CD14-positive monocyte (primary cell): ENCODE measurements around the gene KCNG1. TPM values are rescaled to one million over a fixed set of nuclear protein-coding genes. Genes with fewer than 3 reads are reported as not detected.

Experiments
- DNase-seq, 3 donors: peaks; one replicate each; pipeline ENCODE4 v3.0.0-alpha.2; 2011 to 2022
- H2AFZ ChIP-seq: 2 replicates; pipeline ENCODE4 v1.6.0; 2012; ENCODE audit warnings: mild to moderate bottlenecking, low read depth, low read length, inconsistent platforms; ENCODE audit not compliant: insufficient read depth, poor library complexity, severe bottlenecking
- H3K27ac ChIP-seq, 2 donors: 1 replicate in 1 of 2; 2 replicates in 1 of 2; pipeline ENCODE4 v1.5.1; 2012 to 2013; ENCODE audit warnings: low read length in 2 of 2, control low read depth in 1 of 2, inconsistent platforms in 1 of 2, low read depth in 1 of 2, mild to moderate bottlenecking in 1 of 2
- H3K27me3 ChIP-seq, 2 donors: one replicate each; pipeline versions ENCODE4 v1.6.0 to v1.6.1; 2011 to 2013; ENCODE audit warnings: low read length in 2 of 2; ENCODE audit not compliant: control insufficient read depth in 2 of 2, insufficient read depth in 2 of 2
- H3K36me3 ChIP-seq, 2 donors: replicated peaks in 1 of 2; 1 replicate in 1 of 2; 2 replicates in 1 of 2; pipeline versions ENCODE4 v1.5.1 to v1.6.1; 2012 to 2013; ENCODE audit warnings: low read length in 2 of 2, control low read depth in 1 of 2, inconsistent platforms in 1 of 2, mild to moderate bottlenecking in 1 of 2; ENCODE audit not compliant: insufficient read depth in 2 of 2, control insufficient read depth in 1 of 2
- H3K4me1 ChIP-seq, 2 donors: 1 replicate in 1 of 2; 2 replicates in 1 of 2; pipeline versions ENCODE4 v1.5.1 to v1.6.1; 2012 to 2013; ENCODE audit warnings: low read length in 2 of 2, control low read depth in 1 of 2, inconsistent platforms in 1 of 2, mild to moderate bottlenecking in 1 of 2, moderate library complexity in 1 of 2; ENCODE audit not compliant: insufficient read depth in 2 of 2, control insufficient read depth in 1 of 2
- H3K4me2 ChIP-seq: replicated peaks from 2 replicates; pipeline ENCODE3; 2012; ENCODE audit warnings: low read length, moderate library complexity, mild to moderate bottlenecking; ENCODE audit not compliant: poor library complexity, severe bottlenecking; ENCODE audit errors: extremely low read depth
- H3K4me3 ChIP-seq, 3 experiments: fragments of 200-600 bp in 1 of 3; sonication (generic) in 1 of 3; replicated peaks in 1 of 3; 1 replicate in 2 of 3; 2 replicates in 1 of 3; pipeline ENCODE4 v1.5.1; 2011 to 2013; ENCODE audit warnings: low read length in 3 of 3, mild to moderate bottlenecking in 3 of 3, control low read depth in 2 of 3, low read depth in 2 of 3, inconsistent platforms in 1 of 3, moderate library complexity in 1 of 3
- H3K79me2 ChIP-seq: 2 replicates; pipeline ENCODE4 v1.6.0; 2012; ENCODE audit warnings: mild to moderate bottlenecking, control low read depth, inconsistent platforms, low read length, moderate library complexity; ENCODE audit not compliant: insufficient read depth
- H3K9ac ChIP-seq: 2 replicates; pipeline ENCODE4 v1.6.0; 2017; ENCODE audit warnings: low read length, mild to moderate bottlenecking; ENCODE audit not compliant: insufficient read depth, poor library complexity, severe bottlenecking
- H3K9me3 ChIP-seq, 2 donors: replicated peaks in 1 of 2; 1 replicate in 1 of 2; 2 replicates in 1 of 2; pipeline versions ENCODE4 v1.5.1 to v1.6.1; 2012 to 2013; ENCODE audit warnings: low read length in 2 of 2, control low read depth in 1 of 2; ENCODE audit not compliant: control insufficient read depth in 1 of 2, insufficient read depth in 1 of 2
- H4K20me1 ChIP-seq: 2 replicates; pipeline ENCODE4 v1.6.0; 2012; ENCODE audit warnings: mild to moderate bottlenecking, low read length, control low read depth, moderate library complexity; ENCODE audit not compliant: insufficient read depth
- H3K27ac Mint-ChIP-seq, 7 donors: one replicate each; pipeline ENCODE4 v1.8.0; 2020; ENCODE audit warnings: mild to moderate bottlenecking in 7 of 7, mixed read lengths in 7 of 7, moderate library complexity in 6 of 7, inconsistent platforms in 2 of 7
- H3K27me3 Mint-ChIP-seq, 3 donors: one replicate each; pipeline ENCODE4 v1.8.0; 2021 to 2022; ENCODE audit warnings: low read depth in 3 of 3, mild to moderate bottlenecking in 3 of 3, mixed read lengths in 3 of 3, moderate library complexity in 3 of 3, inconsistent platforms in 1 of 3
- H3K36me3 Mint-ChIP-seq, 2 donors: one replicate each; pipeline ENCODE4 v1.8.0; 2020; ENCODE audit warnings: mixed read lengths in 2 of 2, inconsistent platforms in 1 of 2, mild to moderate bottlenecking in 1 of 2
- H3K4me1 Mint-ChIP-seq: one replicate; pipeline ENCODE4 v1.8.0; 2020; ENCODE audit warnings: mild to moderate bottlenecking, mixed read lengths
- H3K4me3 Mint-ChIP-seq, 2 donors: one replicate each; pipeline ENCODE4 v1.8.0; 2020; ENCODE audit warnings: mild to moderate bottlenecking in 2 of 2, mixed read lengths in 2 of 2, moderate library complexity in 1 of 2
- H3K9me3 Mint-ChIP-seq, 7 donors: one replicate each; pipeline ENCODE4 v1.8.0; 2020 to 2022; ENCODE audit warnings: mixed read lengths in 7 of 7, mild to moderate bottlenecking in 6 of 7, moderate library complexity in 6 of 7, inconsistent platforms in 2 of 7
- WGBS: methylation state at CpG from one replicate; pipeline ENCODE4 v1.1.5; 2013; ENCODE audit warnings: missing lambda C conversion rate; ENCODE audit not compliant: insufficient coverage; 5-methylcytosine and 5-hydroxymethylcytosine counted together
- intact Hi-C, 2 donors: fragments of 100-400 bp; cut with micrococcal nuclease; formaldehyde crosslinking; loops; one replicate each; pipeline versions ENCODE4 v1.15.0 to v1.15.1; 2023
- polyA plus RNA-seq, 3 donors: library from polyadenylated mRNA; depleted of rRNA in 1 of 3; unstranded in 2 of 3; stranded (reverse) in 1 of 3; fragments of 300-500 nt in 2 of 3; fragments of >200 nt in 1 of 3; fragmentation: Illumina TruSeq in 2 of 3; gene quantifications; 1 replicate in 2 of 3; 2 replicates in 1 of 3; pipeline ENCODE4 v1.2.3, GENCODE V29; 2012 to 2021
- TF ChIP-seq, protein P1 (sequence below): fragments of 200-600 bp; IDR thresholded peaks from one replicate; pipeline ENCODE4 v1.8.0; 2022; ENCODE audit warnings: antibody characterized with exemption, mild to moderate bottlenecking

The KCNG1 gene
- polyA plus RNA-seq, 3 donors: 0.04 TPM; not detected in 2

DNA sequence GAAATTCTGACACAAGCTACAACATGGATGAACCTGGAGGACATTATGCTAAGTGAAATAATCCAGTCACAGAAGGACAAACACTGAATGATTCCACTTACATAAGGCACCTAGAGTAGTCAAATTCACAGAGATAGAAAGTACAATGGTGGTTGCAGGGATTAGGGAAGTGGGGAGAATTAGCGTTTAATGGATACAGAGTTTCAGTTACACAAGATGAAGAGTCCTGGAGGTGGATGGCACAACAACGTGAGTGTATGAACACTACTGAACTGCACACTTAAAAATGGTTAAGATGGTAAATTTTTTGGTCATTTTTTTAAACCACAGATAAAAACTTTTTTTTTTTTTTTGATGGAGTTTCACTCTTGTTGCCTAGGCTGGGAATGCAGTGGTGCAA is 39.6 kb downstream of the KCNG1 start:
- H3K36me3 Mint-ChIP-seq: no peaks in the 10 kb centered on the region
- H3K9ac ChIP-seq: no peak overlapping the region
- H3K36me3 ChIP-seq: no peaks in the 10 kb centered on the region
- no peak overlapping the region for H3K4me3 ChIP-seq
- no peak overlapping the region for H2AFZ ChIP-seq
- intact Hi-C loops: loop anchor here (10.0 kb wide), 2 partner anchors 611 to 641 kb away; no protein-coding TSS in a partner anchor
- H3K27me3 Mint-ChIP-seq: peaks cover 13 to 27% (median 18%) of the 10 kb centered on the region in 3 donors
- H3K4me2 ChIP-seq: no peak overlapping the region
- H3K27ac Mint-ChIP-seq: peak overlapping the region in 2 of 7 donors; percentile 23 to 73
- no peak overlapping the region for H3K27ac ChIP-seq
- no peak overlapping the region for H3K4me3 Mint-ChIP-seq
- peaks cover 0 to 2% (median 0%) of the 10 kb centered on the region in 7 donors for H3K9me3 Mint-ChIP-seq
- peak in 2 of 3 donors; percentile 10 to 11 for DNase-seq
- no peaks in the 10 kb centered on the region for H4K20me1 ChIP-seq
- H3K9me3 ChIP-seq: no peaks in the 10 kb centered on the region
- TF ChIP-seq, protein P1, sequence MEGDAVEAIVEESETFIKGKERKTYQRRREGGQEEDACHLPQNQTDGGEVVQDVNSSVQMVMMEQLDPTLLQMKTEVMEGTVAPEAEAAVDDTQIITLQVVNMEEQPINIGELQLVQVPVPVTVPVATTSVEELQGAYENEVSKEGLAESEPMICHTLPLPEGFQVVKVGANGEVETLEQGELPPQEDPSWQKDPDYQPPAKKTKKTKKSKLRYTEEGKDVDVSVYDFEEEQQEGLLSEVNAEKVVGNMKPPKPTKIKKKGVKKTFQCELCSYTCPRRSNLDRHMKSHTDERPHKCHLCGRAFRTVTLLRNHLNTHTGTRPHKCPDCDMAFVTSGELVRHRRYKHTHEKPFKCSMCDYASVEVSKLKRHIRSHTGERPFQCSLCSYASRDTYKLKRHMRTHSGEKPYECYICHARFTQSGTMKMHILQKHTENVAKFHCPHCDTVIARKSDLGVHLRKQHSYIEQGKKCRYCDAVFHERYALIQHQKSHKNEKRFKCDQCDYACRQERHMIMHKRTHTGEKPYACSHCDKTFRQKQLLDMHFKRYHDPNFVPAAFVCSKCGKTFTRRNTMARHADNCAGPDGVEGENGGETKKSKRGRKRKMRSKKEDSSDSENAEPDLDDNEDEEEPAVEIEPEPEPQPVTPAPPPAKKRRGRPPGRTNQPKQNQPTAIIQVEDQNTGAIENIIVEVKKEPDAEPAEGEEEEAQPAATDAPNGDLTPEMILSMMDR: no peak
- peaks cover 31% of the 10 kb centered on the region for H3K4me1 Mint-ChIP-seq
- H3K4me1 ChIP-seq: peaks cover 3 to 5% of the 10 kb centered on the region in 2 donors
- H3K27me3 ChIP-seq: no peaks in the 10 kb centered on the region
- H3K79me2 ChIP-seq: no peaks in the 10 kb centered on the region
- no CpG with 5 or more reads among the region's 2 CpGs for WGBS

DNA sequence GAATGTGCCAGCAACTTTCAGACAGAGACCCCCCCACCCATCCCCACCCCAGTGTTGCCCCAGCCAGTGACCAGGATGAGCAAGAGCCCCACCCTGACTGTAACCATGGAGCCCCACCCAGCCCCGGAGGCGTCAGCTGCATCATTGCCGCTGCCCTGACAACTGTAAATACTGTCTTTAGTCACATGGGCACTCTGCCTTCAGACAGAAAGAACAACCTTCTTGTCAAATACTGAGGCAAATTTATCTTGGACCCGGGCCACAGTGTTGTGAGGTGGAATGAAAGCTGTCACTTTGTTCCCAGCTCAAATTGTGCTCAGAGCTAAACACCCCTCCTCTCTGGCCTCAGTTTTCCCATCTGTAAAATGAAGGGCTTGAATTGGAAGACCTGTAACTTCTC is 40.5 kb downstream of the KCNG1 start:
- Mint-ChIP-seq H3K36me3 (no peaks in the 10 kb centered on the region), H3K9me3 (peaks cover 0 to 2% (median 0%) of the 10 kb centered on the region in 7 donors), H3K27ac (peak overlapping the region; percentile 12 to 89 (median 81)), H3K4me1 (peaks cover 31% of the 10 kb centered on the region), H3K4me3 (no peak overlapping the region), H3K27me3 (peaks cover 14 to 32% (median 22%) of the 10 kb centered on the region in 3 donors)
- H3K79me2 ChIP-seq: no peaks in the 10 kb centered on the region
- DNase-seq: peak; percentile 10 to 35 (median 23)
- no peak overlapping the region for H3K9ac ChIP-seq
- no peaks in the 10 kb centered on the region for H3K9me3 ChIP-seq
- H3K4me1 ChIP-seq: peaks cover 3 to 5% of the 10 kb centered on the region in 2 donors
- intact Hi-C loops: loop anchor here (10.0 kb wide), 2 partner anchors 612 to 642 kb away; no protein-coding TSS in a partner anchor
- no peaks in the 10 kb centered on the region for H4K20me1 ChIP-seq
- H2AFZ ChIP-seq: no peak overlapping the region
- H3K36me3 ChIP-seq: no peaks in the 10 kb centered on the region
- H3K27ac ChIP-seq: no peak overlapping the region
- whole genome bisulfite sequencing: 52% methylated on average over 3 of the region's 4 CpGs
- no peak overlapping the region for H3K4me2 ChIP-seq
- no peak overlapping the region for H3K4me3 ChIP-seq
- no peaks in the 10 kb centered on the region for H3K27me3 ChIP-seq
- TF ChIP-seq, protein P1: no peak
